SIG-M5 (cell line): ENCODE results near the gene TRPM8.

Experiments
- DNase-seq: peaks from one replicate; lab custom pipeline; 2025; lab: John Stamatoyannopoulos, UW

TRPM8 gene

GRCh38 chr2:234048049-234048448 lies 130.9 kb downstream of the TRPM8 start:
- no peak for DNase-seq

- no peak for DNase-seq
Observed at GRCh38 chr2:234050455-234051135, 133.4 kb downstream of the TRPM8 start, which contains the start of gene SPP2. SPP2 (plus strand) TSS chr2:234050702; CDS start chr2:234050787, 85 bp downstream.

- DNase-seq = no peak
Observed at GRCh38 chr2:234051374-234052070, 134.3 kb downstream of the TRPM8 start.

- DNase-seq = no peak
Observed at GRCh38 chr2:234058881-234059280, 141.7 kb downstream of the TRPM8 start.

- no peak for DNase-seq
Observed at GRCh38 chr2:234060236-234060635, 143.1 kb downstream of the TRPM8 start.

GRCh38 chr2:234061624-234062257 lies 144.6 kb downstream of the TRPM8 start:
- no peak for DNase-seq

- DNase-seq = no peak
Observed at GRCh38 chr2:234066587-234066986, 149.4 kb downstream of the TRPM8 start.
